NCI-H2227 (cell line): ENCODE measurements around the gene PTER.

Experiments used
- DNase-seq: peaks from one replicate; lab custom pipeline; 2025; ENCODE audit not compliant: unreplicated experiment; lab: John Stamatoyannopoulos, UW

The PTER gene

GRCh38 chr10:16536155-16536554 lies 99.3 kb downstream of the PTER start:
- no peak for DNase-seq

GRCh38 chr10:16544099-16544498 lies 107.3 kb downstream of the PTER start:
- no peak for DNase-seq

GRCh38 chr10:16544591-16544990 lies 107.8 kb downstream of the PTER start:
- no peak for DNase-seq

- DNase-seq = peak; percentile 2
Measured at GRCh38 chr10:16545116-16545736, 108.4 kb downstream of the PTER start.

- DNase-seq = no peak
Measured at GRCh38 chr10:16547973-16548372, 111.2 kb downstream of the PTER start.

GRCh38 chr10:16559236-16559773 lies 122.5 kb downstream of the PTER start:
- DNase-seq = no peak

- no peak for DNase-seq
Measured at GRCh38 chr10:16562891-16563290, 126.1 kb downstream of the PTER start.
